Stimulated activated CD4-positive, alpha-beta T cell treated with anti-CD3 and anti-CD28 coated beads, Interleukin-12 subunit alpha, Interleukin-12 subunit beta, amount 100 ng/mL, for 48 hours (primary cell): Measurements from ENCODE around the gene TOB1.
A peak's percentile ranks its signal among the peaks of the same experiment; 100 is the strongest.
"Not testable (repeated sequence)": the region's sequence is repeated elsewhere in the genome, so short reads cannot be mapped to it uniquely, and the experiment has no call there.

Experiments
- DNase-seq, 3 donors: peaks; one replicate each; pipeline ENCODE4 v3.0.0-alpha.2; 2020; ENCODE audit warnings: low read depth in 2 of 3, low spot score in 1 of 3

Gene TOB1

GRCh38 chr17:50868602-50869001 lies 2.4 kb upstream of the TOB1 start:
- DNase-seq, result no peak

DNA sequence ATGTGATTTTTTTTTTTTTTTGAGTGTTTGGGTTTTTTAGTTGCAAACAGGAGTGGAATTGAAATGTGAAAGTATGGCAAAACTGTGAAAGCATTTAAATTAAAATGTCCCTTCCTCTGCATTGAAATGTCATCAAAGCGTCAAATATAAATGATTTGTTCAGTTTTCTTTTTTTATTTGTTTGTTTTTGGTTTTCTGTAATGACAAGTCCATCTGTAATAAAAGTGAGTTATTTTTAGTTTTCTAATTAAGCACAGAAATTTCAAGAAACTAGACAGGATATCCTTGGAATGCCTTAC lies 1.9 kb upstream of the TOB1 start:
- DNase-seq, result no peak

DNA sequence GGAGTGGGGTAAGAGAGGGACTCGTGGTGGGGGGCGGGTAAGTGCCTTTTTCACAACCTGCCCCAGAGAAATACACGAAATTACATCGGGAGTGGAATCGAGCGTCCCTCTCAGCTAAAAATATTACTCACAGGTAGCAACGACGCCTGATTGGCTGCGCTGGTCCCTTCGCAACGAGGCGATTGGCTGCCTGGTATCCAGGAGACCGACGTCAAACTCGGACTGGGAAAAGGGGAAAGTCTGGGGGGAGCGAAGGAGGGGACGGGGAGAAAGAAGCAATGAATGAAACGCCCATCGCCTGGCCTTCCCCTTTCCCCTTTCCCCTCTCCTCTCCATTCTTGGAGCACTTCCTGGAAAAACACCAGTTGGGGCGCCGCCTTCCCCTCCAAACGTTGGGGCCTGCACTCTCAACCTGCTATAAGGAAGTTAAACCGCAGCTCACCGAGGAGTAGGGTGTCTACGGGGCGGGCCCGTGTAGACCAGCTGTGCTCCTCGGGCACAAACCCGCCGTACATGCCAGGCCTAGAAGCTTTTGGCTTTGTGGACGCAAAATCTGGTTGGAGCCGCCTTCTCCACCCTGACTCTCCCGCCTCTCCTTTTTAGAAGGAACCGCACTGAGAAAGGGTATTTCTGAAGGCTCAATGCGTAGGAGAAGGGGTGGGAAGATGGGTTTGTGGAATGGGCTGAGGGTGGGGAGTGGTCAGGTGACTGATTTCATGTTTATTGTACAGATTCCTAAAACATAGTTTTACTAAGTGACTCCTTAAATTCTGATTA lies 1.4 kb upstream of the TOB1 start:
- peak; percentile 74 to 81 (median 77) for DNase-seq

DNA sequence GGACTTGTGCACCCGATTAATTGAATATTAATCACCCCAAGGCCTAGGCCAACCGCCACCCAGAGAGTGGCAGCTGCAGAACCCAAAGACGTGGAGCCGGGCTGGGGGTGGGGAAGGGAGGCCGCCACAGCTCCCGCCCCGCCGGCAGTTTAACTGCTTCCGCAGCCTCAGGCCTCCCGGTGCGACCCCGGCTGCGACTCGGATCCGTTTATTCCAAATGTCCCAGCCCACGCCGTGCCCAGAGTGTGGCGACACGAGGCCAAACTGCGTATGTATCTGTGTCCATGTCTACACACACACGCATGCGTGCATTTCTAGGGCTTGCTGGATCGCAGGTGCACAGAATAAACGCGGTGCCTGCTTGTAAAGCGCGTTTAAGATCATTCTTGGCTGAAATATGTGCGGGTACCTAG lies 802 bp upstream of the TOB1 start:
- DNase-seq, result peak in 2 of 3 donors; percentile 43 to 50

DNA sequence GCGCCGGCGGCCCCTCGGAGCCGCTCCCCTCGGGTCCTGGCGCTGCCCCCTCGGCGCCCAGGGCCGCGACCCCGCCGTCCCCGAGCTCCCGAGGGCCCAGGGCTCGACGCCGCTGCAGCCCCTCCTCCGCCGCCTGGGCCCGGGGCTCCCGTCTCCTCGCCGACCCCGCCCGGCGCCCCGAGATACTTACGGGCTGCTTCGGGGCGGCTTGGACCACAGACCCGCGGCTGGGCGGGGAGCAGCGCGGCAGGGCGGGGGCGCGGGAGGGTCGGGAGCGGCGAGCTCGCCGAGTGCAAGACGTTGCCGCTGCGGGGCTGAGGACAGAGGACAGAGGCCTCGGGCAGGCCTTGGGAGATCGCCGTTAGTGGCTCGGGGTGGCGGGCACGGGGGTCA lies 290 bp downstream of the TOB1 start:
- no peak for DNase-seq

DNA sequence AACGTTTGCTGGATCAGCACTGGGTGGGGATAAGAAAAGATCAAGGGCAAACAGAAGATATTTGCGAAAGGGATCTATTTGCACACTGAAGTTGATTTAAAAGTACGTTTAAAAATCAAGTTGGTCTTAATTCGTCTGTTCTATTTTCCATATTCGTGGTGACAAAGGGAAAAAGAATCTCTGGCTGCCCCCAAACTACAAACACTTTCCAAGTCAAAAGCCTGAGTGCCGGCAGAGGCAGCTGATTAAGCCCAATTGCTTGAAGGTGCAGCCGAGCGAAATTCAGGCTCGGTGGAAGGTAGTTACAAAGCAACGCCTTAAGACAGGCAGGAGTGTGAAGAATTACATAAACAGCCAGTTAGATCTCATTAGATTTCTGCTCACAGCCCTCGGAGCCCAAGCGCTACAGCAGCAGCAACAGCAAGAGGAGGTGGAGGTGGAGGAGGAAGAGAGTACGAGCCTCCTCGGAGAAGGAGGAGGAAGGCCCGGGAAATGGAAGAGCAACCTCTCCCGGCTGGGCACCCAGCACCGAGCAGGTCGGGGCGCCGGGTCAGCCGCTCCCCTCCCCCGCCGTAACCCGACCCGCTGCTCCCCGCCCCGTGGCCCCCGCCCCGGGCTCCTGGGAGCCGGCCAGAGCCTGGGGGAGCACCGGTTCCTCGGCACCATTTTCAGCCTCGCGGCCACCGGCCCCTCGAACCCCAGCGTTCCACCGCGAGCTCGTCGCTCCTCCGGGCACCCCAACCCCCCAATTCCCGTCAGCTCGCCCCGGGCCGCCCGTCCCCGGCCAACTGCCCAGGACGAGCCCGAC lies 890 bp downstream of the TOB1 start:
- peak; percentile 23 to 30 (median 29) for DNase-seq

GRCh38 chr17:50864747-50865059 lies 1.5 kb downstream of the TOB1 start:
- DNase-seq, result no peak

GRCh38 chr17:50863931-50864330 lies 2.2 kb downstream of the TOB1 start:
- no peak for DNase-seq

DNA sequence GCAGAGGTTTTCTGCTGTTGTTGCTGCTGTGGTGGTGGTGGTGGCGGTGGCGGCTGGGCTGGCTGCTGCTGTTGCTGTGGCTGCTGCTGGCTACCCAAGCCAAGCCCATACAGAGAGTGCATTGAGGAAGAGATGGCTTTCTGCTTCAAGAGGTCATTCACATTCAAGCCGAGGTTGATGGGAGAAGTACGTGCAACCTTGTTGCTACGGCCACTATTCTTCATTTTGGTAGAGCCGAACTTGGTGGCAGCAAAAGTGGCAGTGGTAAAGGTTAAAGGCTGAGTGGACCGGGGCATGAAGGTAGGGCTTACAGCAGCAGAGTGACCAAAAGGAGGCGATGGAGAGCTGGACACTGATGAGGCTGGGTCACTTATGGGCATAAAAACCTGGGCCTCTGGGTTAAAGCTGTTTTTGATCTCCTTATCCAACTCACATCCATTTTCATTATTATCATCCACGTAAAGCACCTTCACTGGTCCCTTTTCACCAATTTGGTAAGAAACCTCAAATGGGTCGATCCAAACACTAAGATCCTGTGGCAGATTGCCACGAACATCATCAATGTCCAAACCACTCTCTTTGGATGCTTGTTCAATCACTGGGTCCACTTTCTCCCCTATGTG lies 2.8 kb downstream of the TOB1 start:
- peak; percentile 10 to 39 (median 37) for DNase-seq

DNA sequence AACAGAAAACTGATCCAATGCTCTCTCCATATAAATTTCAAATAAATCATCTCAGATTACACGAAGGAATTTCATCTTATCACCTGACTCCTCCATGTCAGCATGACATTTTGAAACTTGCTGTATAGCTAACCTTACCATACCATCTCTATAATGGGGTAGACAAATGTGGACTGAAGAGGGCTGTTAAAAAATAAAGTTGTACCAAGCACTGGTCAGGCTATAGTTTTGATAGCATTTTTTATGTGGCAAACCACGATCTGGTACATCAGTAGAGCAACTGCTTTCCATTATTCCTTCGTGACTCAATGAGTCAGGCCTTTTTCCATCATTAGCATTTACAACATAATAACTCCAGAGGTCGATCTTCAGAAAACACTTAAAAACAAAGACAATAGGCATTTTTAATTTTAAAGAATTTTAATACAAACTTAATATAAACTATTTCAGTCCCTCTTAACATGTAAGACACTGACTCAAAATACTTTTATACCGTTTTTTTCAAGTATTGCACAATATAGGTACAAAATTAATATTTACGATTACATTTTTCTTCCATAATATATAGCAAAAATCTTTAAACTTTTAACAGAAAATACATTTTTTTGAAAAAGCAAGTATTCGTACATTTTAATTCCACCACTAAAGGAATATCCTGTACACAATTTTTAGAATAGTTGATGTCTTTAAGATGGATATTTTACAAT lies 4.2 kb downstream of the TOB1 start:
- no peak for DNase-seq

DNA sequence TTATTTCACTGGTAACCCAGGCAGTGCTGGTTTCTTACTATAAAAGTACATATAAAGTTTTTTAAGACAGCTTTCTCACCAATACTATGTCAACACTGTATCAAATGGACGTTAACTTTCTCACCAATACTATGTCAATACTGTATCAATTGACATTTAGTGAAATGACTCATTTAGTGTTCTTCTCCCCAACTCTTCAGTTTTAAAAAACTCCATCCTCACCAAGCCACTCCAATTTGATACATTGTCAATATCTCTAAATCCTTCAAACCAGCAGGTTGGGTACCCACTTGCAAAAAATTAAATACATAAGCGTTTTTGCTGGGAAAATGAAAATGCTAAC lies 4.8 kb downstream of the TOB1 start:
- DNase-seq, result no peak

GRCh38 chr17:50859727-50860126 lies 6.4 kb downstream of the TOB1 start:
- DNase-seq, result not testable (repeated sequence)

DNA sequence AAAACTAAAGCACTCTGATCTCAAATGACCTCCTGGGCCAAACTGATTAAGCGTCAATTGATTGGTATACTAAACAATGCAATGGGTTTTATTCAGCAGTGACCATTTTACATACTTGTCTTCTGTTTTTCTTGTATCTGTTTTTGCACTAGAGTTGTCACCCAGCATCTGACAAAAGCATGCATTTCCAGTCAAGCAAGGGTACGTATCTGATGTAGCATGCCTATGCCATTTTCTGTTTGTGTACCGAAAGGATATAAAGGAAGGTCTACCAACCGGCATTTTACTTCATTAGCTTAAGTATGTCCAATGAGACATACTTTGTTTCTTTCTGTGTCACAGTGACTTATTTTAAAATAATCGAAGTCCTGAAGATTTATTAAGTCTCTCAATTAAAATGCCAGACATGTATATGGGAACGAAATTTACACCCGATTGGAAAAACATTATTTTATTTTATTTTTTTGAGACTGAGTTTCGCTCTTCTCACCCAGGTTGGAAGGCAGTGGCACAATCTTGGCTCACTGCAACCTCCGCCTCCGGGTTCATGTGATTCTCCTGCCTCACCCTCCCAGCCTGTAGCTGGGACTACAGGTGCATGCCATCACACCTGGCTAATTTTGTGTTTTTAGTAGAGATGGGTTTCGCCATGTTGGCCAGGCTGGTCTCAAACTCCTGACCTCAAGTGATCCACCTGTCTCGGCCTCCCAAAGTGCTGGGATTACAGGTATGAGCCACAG lies 7.5 kb downstream of the TOB1 start:
- DNase-seq, result no peak

DNA sequence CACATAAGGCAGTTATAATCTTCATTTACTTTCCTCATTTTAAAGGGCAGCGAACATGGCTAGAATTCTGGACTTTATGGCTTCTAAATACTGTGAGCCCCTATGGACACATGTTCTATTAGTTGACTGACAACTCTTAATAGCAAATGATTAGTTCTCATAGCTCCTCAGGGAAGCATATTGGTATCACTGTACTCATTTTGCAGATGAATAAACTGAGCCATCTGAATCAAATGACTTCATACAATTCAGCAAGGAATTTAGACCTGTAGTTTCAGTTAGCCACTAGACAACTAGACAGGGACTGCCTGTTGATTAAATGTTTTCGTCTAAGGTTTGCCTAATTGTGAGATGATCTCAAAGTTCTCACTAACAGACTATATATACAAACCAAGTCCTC lies 9.7 kb downstream of the TOB1 start:
- no peak for DNase-seq

GRCh38 chr17:50855708-50856330 lies 10.3 kb downstream of the TOB1 start:
- no peak for DNase-seq

- DNase-seq, result no peak
Observed at GRCh38 chr17:50853781-50854180, 12.4 kb downstream of the TOB1 start.

DNA sequence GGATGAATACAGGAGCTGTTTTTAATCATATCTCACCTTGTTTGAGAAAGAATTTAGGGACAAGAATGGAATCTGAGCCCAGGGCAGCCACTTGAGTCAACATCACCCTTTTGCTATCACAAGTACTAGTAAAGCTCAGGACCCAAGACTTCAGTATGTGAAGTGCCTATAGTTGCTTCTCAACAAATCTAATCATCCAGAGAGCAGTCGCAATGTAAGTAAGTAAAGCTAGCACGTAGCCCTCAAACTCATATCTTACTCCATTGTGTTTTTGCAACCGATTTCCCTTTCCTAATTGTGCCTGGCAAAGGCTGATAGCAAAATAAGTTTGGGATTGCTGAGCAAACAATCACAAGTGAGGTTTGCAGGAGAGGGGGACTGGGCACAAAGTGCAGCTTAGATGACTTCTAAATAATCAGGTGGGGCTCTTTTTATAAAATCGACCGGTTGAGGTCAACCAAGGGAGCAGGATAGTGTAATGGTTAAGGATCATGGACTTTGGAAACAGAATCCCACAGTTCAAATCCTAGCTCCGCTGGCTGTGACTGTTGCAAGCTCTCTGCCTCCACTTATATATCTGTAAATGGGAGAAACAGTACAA lies 13.0 kb downstream of the TOB1 start:
- DNase-seq, result no peak

DNA sequence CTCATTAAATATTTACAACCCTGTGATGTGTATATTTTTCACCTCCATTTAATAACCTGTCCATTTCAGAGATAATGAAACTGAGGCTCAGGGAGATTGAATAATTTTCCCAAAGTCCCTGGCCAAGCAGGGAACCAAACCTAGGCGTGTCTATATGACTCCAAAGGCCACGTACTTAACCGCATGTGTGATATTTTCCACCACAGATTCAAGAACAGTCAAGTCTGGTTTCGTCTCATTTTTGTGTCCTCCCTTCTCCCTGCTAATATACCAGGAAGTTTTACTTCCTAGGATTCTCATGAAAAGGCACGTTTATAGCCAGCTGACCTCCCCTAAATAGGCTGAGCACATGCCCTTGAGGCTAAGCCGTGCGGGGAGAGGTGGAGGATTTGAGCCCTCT lies 15.5 kb downstream of the TOB1 start:
- no peak for DNase-seq

DNA sequence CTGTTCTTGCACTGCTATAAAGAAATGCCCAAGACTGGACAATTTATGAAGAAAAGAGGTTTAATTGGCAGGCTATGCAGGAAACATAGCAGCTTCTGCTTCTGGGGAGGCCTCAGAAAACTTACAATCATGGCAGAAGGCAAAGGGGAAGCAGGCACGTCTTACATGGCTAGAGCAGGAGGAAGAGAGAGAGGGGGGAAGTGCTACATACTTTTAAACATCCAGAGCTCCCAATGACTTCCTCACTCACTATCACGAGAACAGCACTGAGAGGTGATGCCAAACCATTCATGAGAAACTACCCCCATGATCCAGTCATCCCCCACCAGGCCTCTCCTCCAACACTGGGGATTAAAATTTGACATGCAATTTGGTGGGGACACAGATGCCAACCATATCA lies 17.4 kb downstream of the TOB1 start:
- no peak for DNase-seq

GRCh38 chr17:50848039-50848438 lies 18.1 kb downstream of the TOB1 start:
- DNase-seq, result no peak
